Activated naive CD4-positive, alpha-beta T cell treated with Interleukin-2 at 50 U/mL for 16 hours (primary cell): ENCODE measurements around the gene FAM120C.

Experiments
- DNase-seq: peaks from one replicate; pipeline ENCODE4 v3.0.0-alpha.2; 2020

Gene FAM120C

DNA sequence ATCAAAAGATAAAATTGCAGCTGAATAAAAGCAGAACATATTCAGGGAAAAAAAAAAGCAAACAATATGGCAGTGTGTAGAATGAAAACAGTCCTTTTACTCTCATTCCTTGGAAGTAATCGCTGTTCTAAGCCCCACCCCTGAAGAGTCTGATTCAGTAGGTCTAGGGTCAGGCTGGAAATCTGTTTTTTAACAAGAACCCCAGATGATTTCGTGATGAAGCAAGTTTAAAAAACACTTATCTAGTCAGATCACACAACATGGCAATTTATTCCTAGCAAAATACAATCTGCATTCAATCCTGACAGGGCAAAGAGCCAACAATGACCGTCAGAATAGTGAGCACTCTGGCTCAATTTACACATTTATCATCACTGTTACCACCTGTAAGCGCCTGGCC, 16.1 kb downstream of the FAM120C start:
- no peak for DNase-seq

DNA sequence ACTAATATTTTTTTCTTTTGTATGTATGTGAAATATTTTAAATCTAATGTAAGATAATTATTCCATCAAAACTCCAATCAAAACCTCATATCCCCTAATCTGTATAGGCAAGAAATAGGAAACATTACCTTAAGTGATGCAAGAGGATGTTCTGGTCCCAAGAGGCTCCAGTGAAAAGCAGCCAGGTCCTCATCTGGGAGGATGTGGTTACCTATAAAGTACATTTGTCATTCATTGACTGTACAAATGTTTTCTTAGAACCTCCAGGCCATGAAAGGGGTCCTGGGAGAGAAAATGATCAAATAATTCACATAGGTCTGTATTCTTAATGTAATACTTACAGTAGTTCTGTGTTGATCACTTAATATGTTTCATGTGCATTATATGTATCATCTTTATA, 25.5 kb downstream of the FAM120C start:
- no peak for DNase-seq

DNA sequence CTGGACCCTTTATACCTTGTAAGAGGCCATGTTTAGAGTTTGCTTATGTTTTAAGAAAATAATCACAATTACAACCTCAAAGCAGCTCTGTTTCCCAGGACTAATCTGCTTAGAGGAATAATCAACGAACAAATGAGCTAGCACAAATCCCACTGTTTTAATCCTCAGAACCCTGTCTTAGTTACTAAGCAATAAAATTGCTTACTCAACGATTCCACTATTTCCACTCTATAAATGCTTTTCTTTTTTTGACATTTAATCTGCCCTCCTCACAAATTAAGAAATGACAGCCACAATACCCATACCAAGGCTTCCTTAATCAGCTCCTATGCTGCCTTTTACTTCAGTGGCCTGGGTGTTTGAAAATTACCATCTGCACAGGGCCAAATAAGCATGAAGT, 48.8 kb downstream of the FAM120C start:
- no peak for DNase-seq

- no peak for DNase-seq
Observed at GRCh38 chrX:54116391-54116790, 66.7 kb downstream of the FAM120C start.

- no peak for DNase-seq
Observed at GRCh38 chrX:54093571-54093970, 89.5 kb downstream of the FAM120C start.

DNA sequence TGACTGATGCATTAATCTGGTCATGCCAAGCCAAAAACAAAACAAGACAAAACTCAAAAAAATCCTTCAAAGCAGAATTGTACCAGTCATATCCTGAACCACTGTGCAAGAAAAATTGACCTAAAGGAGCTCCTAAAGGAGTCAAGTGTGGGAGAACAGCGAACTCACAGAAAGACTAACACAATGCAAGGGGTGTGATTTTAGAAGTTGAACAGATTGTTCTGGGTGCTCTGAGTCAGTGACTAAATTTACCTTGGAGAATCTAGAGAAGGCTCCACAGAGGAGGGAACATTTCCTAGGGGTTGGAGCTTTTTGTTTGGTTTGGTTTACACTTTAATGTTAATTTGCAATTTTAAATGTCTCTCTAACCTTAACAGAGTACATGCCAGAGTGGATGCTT, 89.9 kb downstream of the FAM120C start:
- no peak for DNase-seq

DNA sequence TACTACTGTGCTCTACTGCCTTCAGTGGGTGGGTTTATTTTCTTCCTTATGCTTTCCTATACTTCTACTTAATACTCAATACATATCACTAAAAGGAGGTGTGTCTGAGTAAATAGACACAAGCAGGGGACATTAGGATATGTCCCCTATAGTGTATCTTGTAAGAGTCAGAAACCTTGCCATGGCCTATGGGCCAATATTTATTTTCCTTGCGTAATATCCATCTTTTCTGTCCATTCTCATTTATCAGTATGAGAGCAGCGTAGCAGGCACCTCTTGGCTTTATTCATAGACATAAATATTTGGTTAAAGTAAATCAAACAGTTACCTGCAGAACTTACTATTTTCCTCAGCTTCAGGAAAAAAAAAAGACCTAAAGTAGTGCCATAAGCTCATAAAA, 92.2 kb downstream of the FAM120C start:
- DNase-seq: no peak

- DNase-seq: no peak
Observed at GRCh38 chrX:54089191-54089590, 93.9 kb downstream of the FAM120C start.

- DNase-seq: no peak
Observed at GRCh38 chrX:54087661-54088060, 95.4 kb downstream of the FAM120C start.

GRCh38 chrX:54085666-54086065, 97.4 kb downstream of the FAM120C start:
- no peak for DNase-seq

- no peak for DNase-seq
Observed at GRCh38 chrX:54076903-54077302, 106.2 kb downstream of the FAM120C start.

- no peak for DNase-seq
Observed at GRCh38 chrX:54074826-54075225, 108.2 kb downstream of the FAM120C start.

DNA sequence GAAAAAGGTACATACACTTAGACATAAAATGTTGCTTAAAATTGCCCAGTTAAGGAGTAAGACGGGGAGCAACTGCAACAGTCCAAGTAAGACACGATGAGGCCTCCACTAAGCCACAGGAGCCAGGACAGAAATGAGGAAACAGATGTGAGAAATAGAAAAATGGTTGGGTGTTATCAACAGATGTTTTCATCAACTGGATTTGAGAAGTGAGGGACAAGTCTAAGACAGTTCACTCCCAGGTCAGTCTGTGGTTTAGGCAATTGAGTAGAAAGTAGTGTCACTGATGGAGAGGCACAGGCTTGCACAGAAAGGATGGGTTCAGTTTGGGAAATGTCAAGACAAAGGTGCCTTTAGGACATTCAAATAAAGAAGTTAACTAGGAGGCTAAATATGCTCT, 115.3 kb downstream of the FAM120C start:
- no peak for DNase-seq

DNA sequence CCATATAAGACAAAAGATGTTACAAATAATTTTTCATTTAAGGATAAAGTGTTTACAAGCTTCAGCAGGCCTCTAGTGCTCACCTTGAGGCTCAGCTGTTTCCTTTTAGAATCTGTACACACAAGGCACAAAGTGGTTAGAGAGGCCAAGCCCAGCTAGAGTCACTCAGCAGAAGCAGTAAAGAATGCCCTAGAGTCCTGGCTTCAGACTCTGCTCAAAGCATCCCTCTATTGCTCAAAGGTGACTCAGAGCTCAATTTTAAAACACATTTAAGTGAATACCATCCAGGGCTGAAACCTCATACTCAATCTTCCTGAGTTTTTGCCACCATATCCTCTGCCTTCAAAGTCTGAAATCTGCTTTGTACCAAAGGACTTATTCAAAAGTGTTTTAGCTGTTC, 116.2 kb downstream of the FAM120C start:
- no peak for DNase-seq

DNA sequence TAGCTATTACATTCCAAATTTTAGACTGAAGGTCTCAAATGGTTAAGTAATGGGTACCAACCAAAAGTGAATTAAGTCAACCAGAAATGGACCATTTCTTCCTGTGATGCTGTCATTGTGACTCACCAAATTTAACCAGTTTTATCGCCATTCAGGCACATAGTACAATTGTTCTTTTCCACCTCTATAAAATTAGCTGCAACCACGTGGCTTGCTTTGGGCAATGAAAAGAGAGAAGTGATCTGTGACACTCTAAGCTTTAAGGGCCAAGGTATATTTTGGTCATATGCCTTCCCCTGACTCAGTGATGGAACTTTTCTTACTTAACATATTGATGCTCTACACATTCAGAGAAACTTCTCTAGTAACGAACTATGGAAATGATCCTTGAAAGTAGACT, 118.5 kb downstream of the FAM120C start:
- no peak for DNase-seq

GRCh38 chrX:54063361-54063760, 119.7 kb downstream of the FAM120C start:
- DNase-seq: no peak

DNA sequence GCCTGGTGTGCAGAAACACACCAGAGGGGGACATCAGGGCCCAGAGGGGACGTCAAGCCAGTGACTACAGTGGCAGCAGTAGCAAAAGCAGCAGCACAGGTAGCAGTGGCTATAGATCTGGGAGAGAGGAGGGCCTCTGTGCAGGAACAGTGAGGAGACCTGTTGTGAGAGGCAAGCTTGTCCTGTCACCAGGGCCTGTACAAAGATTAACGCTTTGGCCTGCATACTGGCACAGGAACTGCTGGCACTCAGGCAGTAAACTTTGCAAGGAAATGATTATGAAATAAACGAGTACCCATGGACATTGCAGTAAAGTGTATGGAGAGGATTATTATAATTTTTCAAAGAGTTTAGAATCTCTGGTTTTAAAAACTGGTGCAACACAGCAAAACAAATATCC, 133.3 kb downstream of the FAM120C start:
- no peak for DNase-seq

- no peak for DNase-seq
Observed at GRCh38 chrX:54048412-54048811, 134.6 kb downstream of the FAM120C start.

GRCh38 chrX:54045563-54046228, 137.4 kb downstream of the FAM120C start:
- no peak for DNase-seq

DNA sequence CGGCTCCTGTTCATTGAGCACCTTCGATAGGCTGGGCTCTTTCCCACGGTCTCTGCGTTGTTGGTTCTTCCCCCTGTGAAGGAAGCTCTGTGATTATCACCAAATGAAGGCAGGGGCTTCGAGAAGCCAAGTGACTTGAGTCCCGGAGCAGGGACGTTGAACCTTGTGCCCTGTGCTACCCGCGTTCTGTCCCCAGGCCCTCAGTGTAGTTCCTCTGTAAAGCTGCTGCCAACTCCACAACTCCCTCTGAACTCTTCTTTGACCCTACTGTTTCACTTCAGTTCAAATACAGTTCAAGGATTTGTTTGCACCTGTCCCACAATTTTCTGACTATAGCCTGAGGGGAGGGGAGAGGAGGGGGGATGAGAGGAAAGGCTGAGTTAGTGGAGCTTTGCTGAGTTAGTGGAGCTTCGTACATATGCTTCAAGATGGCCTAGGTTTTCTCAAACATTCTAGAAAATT, 138.1 kb downstream of the FAM120C start:
- DNase-seq: no peak

DNA sequence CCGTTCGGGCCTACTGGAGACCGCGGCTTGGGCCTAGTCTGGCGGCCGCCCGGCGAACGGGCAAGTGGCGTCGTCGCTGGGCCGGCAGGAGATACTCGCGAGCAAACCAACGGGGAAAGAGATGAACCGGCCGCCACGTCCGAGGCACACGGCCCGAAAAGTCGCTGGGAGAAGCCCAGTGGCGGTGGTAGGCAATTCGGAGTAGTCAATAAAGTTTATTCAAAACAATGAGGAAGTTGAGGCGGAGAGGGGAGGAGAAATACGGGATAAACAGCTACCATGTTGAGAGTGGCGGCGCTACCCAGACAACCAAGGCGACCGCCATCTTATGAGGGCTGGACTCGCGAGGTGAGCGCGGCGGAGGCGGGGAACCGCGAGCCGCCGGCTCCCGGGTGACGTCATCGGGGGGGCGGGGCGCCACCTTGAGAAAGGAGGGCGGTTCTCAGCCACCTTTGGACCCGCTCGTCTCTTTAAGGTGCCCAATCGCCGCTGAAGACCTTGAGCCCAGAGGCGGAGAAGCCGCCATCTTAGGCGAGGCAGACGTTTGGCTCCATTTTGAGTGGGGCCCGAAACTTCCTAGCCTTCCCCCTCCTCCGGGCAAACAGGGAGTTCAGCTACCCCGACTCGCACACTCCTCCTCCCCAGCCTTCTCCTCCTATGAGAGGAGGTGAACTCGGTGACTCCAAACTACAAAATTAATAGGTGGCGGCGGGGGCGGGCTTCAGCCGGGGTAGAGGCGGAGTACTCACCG, 138.8 kb downstream of the FAM120C start, which contains the start of gene PHF8:
Gene PHF8, minus strand, starts transcription at position 348 of the 751 bp plus-strand sequence. CDS start 1,745 bp downstream, outside the sequence.
- peak; percentile 94 for DNase-seq

GRCh38 chrX:54043541-54044125, 139.4 kb downstream of the FAM120C start:
- peak; percentile 38 for DNase-seq

- DNase-seq: peak; percentile 1
Observed at GRCh38 chrX:54043056-54043455, 140.0 kb downstream of the FAM120C start.

DNA sequence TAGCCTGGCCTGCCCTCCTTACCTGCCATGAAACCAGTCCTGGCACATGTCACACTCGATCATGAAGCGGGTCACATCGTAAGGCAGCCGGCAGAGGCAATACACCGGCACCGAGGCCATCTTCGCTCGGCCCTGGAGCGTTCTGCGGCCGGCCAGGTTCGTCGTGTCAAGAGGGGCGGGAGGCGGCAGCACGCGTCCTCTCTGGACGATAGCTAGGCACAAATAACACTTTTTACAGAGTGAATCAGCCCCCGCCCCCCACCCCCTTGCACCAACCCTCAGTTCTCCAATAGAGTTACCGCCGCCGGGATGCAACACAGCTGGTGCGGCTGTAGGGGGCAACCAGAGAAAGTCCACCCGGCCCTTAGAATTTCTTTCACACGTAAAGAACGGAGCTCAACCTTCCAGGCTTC, 140.4 kb downstream of the FAM120C start:
- peak; percentile 48 for DNase-seq
